22Rv1 (cell line): ENCODE data around the gene SLC7A11.

Source experiments
- CTCF ChIP-seq: fragments of 450-650 bp; IDR thresholded peaks from 2 replicates; pipeline ENCODE4 v1.5.1; 2017; ENCODE audit warnings: mild to moderate bottlenecking
- ZFX ChIP-seq: fragments of 450-650 bp; IDR thresholded peaks from 2 replicates; pipeline ENCODE4 v1.6.1; 2017; ENCODE audit warnings: antibody characterized with exemption, borderline replicate concordance

DNA sequence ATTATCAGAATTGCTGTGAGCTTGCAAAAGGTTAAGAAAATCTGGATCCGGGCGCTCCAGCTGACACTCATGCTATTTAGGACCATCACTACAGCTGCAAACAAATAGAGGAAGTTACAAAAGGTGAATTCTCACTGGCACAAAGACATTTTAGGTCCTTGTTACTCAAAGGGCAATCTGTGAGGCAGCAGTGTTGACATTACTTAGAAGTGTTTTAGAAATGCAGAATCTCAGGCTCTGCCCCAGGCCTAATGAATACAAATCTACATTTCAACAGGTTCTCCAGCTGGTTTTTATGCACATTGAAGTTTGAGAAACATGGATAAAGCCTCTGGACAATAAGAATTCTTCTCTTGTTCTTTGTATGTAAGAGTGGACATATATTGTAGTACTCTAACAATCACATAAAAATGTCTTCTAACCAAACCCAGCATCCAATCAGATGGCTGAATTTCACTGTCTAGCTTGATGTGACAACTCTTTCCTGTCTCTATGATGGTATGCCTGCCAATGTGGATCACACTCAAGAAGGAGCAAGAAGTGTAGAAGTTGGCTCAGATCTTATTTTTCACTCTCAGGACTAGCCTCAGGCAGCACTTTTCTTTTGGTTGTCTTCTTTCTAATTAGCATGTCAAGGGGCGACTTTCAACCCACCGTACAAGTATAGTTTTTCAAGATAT lies 18.8 kb downstream of the SLC7A11 start:
- TF ChIP-seq CTCF (no peak), ZFX (no peak)
